ENCODE results near the gene TMPO. TPM values are rescaled to one million over a fixed set of nuclear protein-coding genes. Genes with fewer than 3 reads are reported as not detected.
A peak's percentile ranks its signal among the peaks of the same experiment; 100 is the strongest.

The TMPO gene
- total and polyA plus RNA-seq, 10 of the 15 experiments (the other 5 are each of a cell fraction or from before 2014, with no cell fraction given), result 79.8 to 246 (median 179) TPM

GRCh38 chr12:98503592-98504367 is 11.6 kb upstream of the TMPO start (continued):
- TF ChIP-seq ZBTB33 (IDR thresholded peaks at IDR 0.05) (no peak), PAX8 (IDR thresholded peaks at IDR 0.05) (peak; percentile 89), TCF12 (IDR thresholded peaks at IDR 0.05; ENCODE audit: low read depth, low read length) (peak; percentile 57; the same call in 1 of the 2 replicates), KLF5 (IDR thresholded peaks at IDR 0.05; ENCODE audit: partially characterized antibody) (peak; percentile 85), ZNF24 (IDR thresholded peaks at IDR 0.05) (peak; percentile 99), SUPT20H (IDR thresholded peaks at IDR 0.05; ENCODE audit: borderline replicate concordance, control insufficient read depth, low read depth, low read length) (no peak), RAD51 (IDR thresholded peaks at IDR 0.05) (peak; percentile 26; the same call in 1 of the 2 replicates), CBX5 (IDR thresholded peaks at IDR 0.05; ENCODE audit: low read depth) (peak; percentile 78; the same call in 1 of the 2 replicates), SMARCA5 (IDR thresholded peaks at IDR 0.05) (peak; percentile 96), IRF4 (IDR thresholded peaks at IDR 0.05; ENCODE audit: low read depth, low read length) (peak; percentile 75; the same call in 1 of the 2 replicates), E4F1 (IDR thresholded peaks at IDR 0.05; ENCODE audit: borderline replicate concordance, partially characterized antibody) (no peak), NFIC (IDR thresholded peaks at IDR 0.05; ENCODE audit: low read depth, low read length) (peak; percentile 52; the same call in 1 of the 2 replicates), TARDBP (IDR thresholded peaks at IDR 0.05; ENCODE audit: borderline replicate concordance) (peak; percentile 100), MEF2B (IDR thresholded peaks at IDR 0.05; ENCODE audit: partially characterized antibody, poor library complexity, severe bottlenecking) (peak; percentile 60)
- TF ChIP-seq, protein P1, sequence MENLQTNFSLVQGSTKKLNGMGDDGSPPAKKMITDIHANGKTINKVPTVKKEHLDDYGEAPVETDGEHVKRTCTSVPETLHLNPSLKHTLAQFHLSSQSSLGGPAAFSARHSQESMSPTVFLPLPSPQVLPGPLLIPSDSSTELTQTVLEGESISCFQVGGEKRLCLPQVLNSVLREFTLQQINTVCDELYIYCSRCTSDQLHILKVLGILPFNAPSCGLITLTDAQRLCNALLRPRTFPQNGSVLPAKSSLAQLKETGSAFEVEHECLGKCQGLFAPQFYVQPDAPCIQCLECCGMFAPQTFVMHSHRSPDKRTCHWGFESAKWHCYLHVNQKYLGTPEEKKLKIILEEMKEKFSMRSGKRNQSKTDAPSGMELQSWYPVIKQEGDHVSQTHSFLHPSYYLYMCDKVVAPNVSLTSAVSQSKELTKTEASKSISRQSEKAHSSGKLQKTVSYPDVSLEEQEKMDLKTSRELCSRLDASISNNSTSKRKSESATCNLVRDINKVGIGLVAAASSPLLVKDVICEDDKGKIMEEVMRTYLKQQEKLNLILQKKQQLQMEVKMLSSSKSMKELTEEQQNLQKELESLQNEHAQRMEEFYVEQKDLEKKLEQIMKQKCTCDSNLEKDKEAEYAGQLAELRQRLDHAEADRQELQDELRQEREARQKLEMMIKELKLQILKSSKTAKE (IDR thresholded peaks at IDR 0.05; ENCODE audit: low read depth, poor library complexity, severe bottlenecking), result peak; percentile 12
- TF ChIP-seq, protein P2, sequence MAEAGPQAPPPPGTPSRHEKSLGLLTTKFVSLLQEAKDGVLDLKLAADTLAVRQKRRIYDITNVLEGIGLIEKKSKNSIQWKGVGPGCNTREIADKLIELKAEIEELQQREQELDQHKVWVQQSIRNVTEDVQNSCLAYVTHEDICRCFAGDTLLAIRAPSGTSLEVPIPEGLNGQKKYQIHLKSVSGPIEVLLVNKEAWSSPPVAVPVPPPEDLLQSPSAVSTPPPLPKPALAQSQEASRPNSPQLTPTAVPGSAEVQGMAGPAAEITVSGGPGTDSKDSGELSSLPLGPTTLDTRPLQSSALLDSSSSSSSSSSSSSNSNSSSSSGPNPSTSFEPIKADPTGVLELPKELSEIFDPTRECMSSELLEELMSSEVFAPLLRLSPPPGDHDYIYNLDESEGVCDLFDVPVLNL (IDR thresholded peaks at IDR 0.05; ENCODE audit: low read depth, low read length), result peak; percentile 51; the same call in 1 of the 2 replicates
- TF ChIP-seq, protein P3, sequence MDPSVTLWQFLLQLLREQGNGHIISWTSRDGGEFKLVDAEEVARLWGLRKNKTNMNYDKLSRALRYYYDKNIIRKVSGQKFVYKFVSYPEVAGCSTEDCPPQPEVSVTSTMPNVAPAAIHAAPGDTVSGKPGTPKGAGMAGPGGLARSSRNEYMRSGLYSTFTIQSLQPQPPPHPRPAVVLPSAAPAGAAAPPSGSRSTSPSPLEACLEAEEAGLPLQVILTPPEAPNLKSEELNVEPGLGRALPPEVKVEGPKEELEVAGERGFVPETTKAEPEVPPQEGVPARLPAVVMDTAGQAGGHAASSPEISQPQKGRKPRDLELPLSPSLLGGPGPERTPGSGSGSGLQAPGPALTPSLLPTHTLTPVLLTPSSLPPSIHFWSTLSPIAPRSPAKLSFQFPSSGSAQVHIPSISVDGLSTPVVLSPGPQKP (IDR thresholded peaks at IDR 0.05; ENCODE audit: low read depth, low read length), result 0 out of 2 replicates have a peak, but pooled peaks have one; percentile 50

Data from GM12878 (cell line).